ENCODE results near the gene NUP188.

NUP188 gene

GRCh38 chr9:129007035-129007765 is 59.7 kb downstream of the NUP188 start:
- no peak for DNase-seq (ENCODE audit: low read depth)

- DNase-seq (ENCODE audit: low read depth): no peak
These were observed 60.4 kb downstream of the NUP188 start for GRCh38 chr9:129007766-129008468.

- DNase-seq (ENCODE audit: low read depth): no peak
These were observed 61.0 kb downstream of the NUP188 start for GRCh38 chr9:129008469-129008965.

- no peak for DNase-seq (ENCODE audit: low read depth)
These were observed 61.6 kb downstream of the NUP188 start for GRCh38 chr9:129008986-129009583.

DNA sequence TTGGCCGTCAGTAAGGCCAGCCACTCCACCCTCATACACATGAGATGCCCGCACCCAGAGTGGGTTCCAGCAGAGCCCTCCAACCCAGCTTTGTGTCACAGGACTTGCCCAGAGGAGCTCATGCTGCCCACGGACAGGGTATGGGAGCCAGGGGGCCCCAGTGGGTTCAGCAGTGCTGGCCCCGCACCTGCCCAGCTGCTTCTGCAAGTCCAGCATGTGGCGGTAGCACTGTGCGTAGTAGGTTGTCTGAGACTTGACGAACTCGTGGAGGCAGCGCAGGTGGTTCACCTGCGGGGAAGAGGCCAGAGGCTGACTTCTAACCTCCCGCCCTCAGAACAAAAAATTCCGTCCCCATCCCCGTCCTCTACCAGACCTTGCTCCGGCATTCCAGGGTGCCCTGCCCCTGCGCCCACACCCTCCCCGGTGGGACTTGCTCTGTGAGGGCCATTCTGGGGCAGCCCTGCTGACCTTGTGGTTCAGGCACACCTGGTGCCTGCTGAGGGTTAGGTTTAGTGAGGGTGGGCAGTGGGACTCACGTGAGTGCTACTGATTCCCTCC is 62.2 kb downstream of the NUP188 start:
- no peak for DNase-seq (ENCODE audit: low read depth)

GRCh38 chr9:129010267-129010975 is 62.9 kb downstream of the NUP188 start:
- no peak for DNase-seq (ENCODE audit: low read depth)

- no peak for DNase-seq (ENCODE audit: low read depth)
These were observed 63.7 kb downstream of the NUP188 start for GRCh38 chr9:129011170-129011569.

GRCh38 chr9:129011761-129012181 is 64.3 kb downstream of the NUP188 start:
- no peak for DNase-seq (ENCODE audit: low read depth)

GRCh38 chr9:129012343-129012742 is 64.8 kb downstream of the NUP188 start:
- no peak for DNase-seq (ENCODE audit: low read depth)

DNA sequence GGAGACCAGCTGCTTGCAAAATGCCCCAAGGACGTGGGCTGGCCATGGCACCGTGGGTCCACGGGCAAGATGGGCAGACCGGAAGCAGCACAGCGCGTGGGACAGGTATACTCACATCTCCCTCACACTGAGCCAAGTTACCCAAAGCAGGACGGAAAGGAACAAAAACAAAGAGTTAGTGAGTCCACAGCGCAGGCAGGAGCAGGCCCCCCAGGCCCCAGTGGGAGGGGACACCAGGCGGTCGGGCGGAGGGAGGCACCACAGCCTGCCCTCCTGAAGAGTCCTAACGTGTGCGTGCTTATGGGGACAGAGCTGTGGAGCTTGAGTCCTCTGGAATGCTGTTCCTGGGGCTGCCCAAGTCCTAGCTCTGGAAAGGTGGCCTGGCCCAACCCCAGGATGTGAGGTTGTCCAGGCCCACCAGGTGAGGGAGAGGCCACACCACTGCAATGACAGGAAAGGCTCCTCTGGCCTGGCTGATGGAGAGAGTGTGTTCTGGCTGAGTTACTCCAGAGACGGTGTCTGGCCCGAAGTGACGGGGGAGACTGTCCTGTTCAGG is 65.5 kb downstream of the NUP188 start:
- DNase-seq (ENCODE audit: low read depth): no peak

DNA sequence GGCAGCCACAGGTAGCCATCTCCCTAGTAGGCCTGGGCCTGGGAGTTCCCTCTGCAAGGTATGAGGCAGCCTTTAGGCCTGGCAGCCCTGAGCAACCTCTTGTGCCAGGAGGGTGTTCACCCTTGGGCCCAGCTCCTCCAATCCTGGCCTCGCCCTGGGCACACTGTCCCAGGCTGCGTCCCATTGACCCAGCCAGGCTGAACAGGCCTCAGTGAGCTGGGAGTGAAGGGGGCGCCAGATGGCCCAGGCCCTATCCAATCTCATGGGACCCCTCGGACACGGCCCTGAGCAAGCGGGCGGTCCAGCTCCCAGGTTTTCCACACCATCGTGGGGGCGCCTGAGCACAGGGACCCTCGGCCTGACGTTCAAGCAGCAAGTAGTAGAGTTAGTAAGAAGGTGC is 66.2 kb downstream of the NUP188 start:
- no peak for DNase-seq (ENCODE audit: low read depth)

DNA sequence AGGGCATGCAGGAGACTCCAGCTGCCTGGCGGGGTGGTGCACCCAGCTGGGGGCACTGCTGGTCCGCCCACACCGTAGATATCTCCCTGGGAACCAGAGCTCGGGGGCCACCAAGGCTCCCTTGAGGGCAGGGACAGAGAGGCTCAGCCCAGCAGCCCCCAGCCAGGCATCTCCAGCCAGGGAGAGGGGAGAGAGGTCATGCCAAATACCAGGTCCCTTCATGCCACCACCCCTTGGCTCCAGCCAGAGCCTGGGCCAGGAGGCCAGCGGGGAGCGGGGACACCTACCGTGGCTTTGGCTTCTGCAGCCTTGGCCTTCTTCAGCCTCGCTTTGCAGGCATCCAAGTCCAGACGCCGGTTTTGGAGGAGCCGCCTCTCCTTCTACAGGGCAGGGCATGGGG is 66.6 kb downstream of the NUP188 start:
- DNase-seq (ENCODE audit: low read depth): no peak

DNA sequence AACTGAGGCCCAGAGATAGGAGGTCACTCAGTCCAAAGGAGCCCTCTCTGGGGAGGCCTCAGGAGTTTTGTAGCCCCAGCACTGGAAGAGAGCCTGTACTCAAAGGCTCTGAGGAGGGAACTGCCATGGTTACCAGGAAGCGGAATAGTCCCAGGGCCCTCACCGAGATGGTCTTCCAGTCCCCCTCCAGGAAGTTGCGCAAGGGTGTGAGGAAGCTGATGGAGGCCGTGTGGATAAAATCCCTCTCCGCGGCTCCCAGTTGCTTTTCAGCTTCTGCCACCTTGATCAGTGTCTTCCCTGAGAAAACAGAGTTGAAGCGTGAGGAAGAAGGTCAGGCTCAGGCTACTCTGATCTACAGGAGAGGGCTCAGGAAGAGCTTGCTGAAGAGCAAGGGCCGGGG is 67.1 kb downstream of the NUP188 start:
- DNase-seq (ENCODE audit: low read depth): no peak

DNA sequence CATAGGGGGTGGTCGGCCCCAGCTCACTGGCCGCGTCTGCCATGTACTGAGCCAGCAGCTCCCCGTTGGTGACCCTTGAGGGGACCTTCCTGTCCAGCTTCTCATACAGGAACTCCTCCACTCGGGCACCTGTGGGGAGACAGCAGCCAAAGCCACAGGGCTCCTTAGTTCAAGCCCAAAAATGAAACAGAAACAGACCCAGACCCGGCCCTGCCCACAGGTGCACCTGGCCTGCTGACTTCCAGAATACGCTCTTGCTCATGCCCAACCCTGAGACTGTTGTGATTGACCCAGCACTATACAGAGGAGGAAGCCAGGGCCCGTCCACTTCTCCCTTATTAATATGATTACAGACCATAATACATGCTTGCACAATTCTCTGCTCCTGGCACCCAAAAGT is 73.6 kb downstream of the NUP188 start:
- no peak for DNase-seq (ENCODE audit: low read depth)

- no peak for DNase-seq (ENCODE audit: low read depth)
These were observed 74.5 kb downstream of the NUP188 start for GRCh38 chr9:129022037-129022436.

DNA sequence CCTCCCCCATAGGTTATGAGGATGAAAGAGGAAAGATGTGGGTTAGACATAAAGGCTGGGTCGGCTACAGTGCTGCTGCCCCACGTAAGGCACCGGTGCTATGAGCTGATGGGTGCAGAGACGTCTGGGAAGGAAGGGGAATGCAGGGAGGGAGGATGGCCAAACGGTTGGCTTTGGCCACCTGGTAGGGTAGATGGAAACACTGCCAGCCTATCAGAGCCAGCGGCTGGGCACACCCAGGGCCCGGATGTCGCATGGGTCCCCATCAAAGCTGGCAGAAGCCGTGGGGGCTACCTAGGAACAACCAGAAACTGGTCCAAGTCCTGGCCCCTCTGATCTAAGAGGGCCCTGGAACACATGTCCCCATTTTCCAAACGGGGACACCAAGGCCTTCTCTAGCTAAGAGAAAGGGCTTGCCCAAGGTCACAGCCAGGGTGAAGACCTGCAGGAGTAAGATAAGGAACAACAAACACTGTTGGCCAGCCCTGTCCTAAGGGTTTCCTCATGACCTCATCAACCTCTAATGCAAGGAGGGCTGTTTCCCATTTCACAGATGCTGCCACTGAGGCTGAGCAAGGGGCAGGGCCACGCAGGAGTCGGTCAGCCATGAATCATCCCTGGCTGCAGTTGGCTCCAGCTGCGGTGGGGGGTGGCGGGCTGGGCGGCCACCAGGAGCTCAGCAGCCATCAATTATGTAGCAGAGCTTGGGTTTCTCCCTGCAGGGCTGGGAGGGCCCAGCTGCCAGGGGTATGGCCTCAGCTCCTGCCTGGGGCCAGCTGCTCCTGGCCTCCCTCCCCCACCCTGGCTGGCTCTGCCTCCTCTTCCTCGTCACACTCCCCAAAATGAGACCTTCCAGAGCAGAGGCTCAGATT is 75.8 kb downstream of the NUP188 start:
- no peak for DNase-seq (ENCODE audit: low read depth)

DNA sequence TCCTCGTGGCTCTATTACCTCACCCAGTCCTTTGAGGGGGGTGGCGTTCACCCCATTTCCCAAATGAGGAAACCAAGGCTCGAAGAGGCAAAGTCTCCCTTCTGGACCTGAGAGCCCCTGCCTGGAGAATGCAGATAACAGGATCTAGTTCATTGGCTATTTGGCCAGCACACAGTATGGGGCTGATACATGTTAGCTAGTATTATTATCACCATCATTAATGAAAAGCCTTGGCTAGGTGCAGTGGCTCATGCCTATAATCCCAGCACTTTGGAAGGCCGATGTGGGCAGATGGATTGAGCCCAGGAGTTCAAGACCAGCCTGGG is 76.4 kb downstream of the NUP188 start:
- no peak for DNase-seq (ENCODE audit: low read depth)

- no peak for DNase-seq (ENCODE audit: low read depth)
These were observed 79.1 kb downstream of the NUP188 start for GRCh38 chr9:129026442-129027223.

DNA sequence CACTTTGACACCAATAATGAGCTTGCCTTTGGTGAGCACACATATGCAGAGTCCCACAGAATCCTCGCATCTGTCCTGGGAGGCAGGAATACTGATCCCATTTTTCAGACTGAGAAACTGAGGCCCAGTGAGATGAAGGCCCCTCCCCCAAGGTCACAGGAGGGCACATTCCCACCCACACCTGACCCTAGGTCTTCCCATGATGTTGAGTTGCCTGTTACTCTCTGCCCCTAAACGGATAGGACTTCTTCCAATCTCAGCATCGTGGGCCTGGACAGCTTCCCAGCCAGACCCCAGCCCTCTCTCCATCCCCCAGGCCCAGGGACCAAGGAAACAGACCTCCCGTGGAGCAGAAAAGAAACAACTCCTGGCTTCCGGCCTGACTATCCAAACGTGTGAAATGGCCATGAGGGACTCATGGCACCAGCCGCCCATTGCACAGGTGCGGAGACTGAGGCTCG is 79.8 kb downstream of the NUP188 start:
- DNase-seq (ENCODE audit: low read depth): no peak

DNA sequence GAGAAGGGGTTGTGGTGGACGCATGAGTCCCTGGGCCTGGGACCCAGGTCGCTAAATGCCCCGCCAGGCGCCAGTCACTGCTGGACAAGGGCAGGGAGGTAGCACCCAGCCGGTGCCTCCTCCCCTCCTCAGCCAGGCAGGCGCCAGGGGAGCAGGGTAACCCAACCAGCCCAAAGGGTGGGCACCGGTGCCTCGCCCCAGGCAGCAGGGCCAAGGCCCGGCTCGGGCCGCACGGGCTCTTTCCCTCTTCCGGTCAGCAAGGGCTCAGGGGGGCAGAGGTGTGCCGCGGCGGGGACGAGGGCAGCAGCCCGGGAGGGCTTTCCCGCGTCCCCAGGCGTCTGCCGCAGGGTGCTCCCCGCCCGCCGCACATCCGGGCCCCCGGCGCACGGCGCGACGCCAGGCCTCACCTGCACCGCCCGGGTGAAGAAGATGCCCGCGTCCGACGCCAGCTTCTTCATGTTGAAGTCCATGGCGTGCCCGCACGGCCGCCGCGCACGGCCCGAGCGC is 80.2 kb downstream of the NUP188 start:
- DNase-seq (ENCODE audit: low read depth): no peak

Data from activated T-helper 9 cell treated with anti-CD3 and anti-CD28 coated beads, Interleukin-2, amount 50 U/mL, for 16 hours (primary cell).